Subcutaneous adipose tissue (tissue), 4 donors: ENCODE results near the gene PIK3CA. TPM values are rescaled to one million over a fixed set of nuclear protein-coding genes. Genes with fewer than 3 reads are reported as not detected.

Experiments
- total RNA-seq, 4 donors: library from RNA; depleted of rRNA; stranded (reverse); fragments of >200 nt; gene quantifications; one replicate each; pipeline ENCODE4 v1.1.0, GENCODE V29; 2016
- TF ChIP-seq, protein P1 (sequence below): fragments of 450-650 bp; IDR thresholded peaks from one replicate; pipeline ENCODE4 v1.5.1; 2016; ENCODE audit warnings: low read depth, mild to moderate bottlenecking, control low read depth, antibody characterized with exemption, moderate library complexity

Gene PIK3CA
- total RNA-seq, 4 donors from 2014 or later: 45.2 to 81.7 (median 61.3) TPM

DNA sequence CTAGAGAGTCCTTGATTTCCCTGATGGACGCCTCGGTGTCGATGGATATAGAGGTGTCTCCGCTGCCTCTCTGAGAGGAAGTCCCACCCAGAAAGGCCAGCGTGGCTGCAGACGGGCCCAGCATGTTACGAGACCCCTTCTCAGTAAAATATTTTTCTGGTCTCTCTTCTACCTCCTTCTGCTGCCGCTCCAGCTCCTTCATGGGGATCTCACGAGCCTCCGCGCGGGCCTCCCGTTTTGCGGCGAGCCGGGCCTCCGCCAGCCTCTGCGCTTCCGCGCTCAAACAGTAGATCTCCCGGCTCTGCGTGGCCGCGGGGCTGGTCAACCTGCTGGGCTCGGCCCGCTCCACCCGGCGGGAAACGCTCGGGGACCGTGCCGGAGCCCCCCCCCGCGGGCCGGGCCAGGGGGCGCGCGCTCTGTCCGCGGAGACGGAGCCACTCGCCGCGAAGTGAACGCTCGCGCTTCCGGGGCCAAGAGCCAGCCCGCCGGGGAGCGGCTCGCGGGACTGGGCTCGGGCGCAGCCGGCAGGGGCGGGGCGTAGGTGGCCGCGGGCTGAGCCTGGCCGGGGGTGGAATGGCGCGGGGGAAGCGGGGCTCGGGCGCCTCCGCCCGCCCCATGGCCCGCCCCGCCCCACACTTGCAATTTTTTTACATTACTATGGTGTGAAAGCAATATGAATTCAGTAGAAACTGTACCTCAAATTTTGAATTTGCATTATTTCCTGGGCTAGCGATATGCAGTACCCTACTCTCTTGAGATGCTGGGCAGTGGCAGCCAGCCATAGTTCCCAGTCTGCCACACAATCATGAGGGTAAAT, 113.0 kb downstream of the PIK3CA start:
- TF ChIP-seq, protein P1, sequence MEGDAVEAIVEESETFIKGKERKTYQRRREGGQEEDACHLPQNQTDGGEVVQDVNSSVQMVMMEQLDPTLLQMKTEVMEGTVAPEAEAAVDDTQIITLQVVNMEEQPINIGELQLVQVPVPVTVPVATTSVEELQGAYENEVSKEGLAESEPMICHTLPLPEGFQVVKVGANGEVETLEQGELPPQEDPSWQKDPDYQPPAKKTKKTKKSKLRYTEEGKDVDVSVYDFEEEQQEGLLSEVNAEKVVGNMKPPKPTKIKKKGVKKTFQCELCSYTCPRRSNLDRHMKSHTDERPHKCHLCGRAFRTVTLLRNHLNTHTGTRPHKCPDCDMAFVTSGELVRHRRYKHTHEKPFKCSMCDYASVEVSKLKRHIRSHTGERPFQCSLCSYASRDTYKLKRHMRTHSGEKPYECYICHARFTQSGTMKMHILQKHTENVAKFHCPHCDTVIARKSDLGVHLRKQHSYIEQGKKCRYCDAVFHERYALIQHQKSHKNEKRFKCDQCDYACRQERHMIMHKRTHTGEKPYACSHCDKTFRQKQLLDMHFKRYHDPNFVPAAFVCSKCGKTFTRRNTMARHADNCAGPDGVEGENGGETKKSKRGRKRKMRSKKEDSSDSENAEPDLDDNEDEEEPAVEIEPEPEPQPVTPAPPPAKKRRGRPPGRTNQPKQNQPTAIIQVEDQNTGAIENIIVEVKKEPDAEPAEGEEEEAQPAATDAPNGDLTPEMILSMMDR: no peak

DNA sequence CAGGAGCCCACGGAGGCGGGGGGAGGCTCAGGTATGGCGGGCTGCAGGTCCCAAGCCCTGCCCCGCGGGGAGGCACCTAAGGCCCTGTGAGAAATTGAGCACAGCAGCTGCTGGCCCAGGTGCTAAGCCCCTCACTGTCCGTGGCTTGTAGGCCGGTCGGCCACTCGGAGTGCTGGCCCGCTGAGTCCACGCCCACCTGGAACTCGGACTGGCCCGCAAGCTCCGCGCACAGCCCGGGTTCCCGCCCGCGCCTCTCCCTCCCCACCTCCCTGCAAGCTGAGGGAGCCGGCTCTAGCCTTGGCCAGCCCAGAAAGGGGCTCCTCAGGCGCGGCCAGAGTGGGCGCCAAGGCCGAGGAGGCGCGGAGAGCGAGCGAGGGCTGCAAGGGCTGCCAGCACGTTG, 115.0 kb downstream of the PIK3CA start:
- TF ChIP-seq, protein P1: no peak

DNA sequence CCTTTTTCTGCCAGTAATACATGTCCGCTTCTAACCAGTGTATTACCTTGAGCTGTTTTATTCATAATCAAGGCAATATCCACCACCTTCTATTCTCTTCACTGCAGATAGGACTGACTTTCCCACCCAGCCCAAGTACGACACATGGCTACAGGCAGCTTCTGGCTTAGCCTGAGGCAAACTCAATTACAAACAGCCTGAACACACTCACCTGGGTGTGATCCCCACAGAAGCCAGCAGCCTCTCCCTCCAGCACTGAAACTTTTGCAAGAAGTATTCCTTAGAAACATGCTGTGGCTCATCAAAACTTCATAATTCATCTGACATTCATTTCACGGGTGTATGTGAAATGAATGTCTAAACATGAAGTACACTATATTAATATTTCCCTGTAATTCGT, 116.3 kb downstream of the PIK3CA start:
- TF ChIP-seq, protein P1: no peak

DNA sequence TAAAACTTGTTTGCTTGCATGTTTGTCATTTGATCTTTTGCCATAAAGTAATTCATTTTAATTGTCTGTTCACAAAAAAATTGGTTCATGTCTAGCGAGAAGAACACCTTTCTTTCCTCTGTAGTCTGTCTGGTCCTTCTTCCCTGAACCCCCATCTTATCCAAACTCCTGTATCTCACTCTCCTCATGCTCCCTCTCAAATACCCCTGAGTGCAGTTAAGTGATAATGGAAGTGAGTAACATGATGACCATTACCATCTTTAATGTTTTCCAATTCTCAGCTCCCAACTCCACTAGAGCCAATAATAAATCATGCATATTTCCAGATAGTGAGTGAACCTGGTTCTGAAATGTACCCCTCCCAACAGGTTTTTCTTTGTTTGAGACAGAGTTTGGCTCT, 116.9 kb downstream of the PIK3CA start:
- TF ChIP-seq, protein P1: no peak

DNA sequence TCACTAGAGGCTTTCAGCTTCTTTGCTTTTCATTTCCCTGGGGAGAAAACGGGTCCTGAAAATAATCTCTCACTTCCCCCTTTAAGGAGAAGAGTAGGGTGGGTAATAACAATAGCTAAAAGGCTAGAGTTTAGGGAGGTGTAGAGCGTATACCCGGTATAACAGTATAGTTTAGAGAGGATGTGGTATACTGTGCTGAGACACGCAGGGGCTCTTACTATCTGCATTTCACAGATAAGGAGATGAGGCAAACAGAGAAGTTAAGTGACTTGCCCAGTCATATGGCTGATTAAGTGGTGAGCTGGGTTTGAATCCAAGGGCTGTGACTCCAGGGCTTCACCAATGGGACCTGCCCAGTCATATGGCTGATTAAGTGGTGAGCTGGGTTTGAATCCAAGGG, 117.7 kb downstream of the PIK3CA start:
- TF ChIP-seq, protein P1: no peak

DNA sequence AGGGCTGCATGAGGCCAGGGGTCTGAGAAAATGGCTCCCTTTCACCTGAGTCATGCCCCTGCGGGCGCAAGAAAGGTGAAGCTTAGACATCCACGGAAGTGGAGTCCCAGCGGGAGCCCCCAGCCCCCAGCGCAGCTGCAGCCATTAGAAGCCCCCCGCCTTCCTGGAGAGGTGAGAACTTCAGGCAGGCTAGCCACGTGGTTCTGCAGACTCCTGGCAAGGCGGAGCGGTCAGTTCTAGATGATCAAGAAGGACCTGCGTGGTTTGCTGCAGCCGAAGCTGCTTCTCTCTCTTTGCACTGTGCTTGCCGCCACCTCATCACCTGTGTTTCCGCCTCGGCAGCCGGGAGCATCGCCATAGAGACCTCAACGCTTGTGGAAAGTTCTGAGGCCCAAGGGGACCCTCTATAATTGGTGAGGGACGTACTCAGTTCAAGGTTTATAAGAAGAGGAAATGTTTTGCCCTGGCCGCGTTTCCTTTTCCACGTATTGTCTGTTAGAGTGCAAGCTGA, 118.6 kb downstream of the PIK3CA start:
- TF ChIP-seq, protein P1: no peak

DNA sequence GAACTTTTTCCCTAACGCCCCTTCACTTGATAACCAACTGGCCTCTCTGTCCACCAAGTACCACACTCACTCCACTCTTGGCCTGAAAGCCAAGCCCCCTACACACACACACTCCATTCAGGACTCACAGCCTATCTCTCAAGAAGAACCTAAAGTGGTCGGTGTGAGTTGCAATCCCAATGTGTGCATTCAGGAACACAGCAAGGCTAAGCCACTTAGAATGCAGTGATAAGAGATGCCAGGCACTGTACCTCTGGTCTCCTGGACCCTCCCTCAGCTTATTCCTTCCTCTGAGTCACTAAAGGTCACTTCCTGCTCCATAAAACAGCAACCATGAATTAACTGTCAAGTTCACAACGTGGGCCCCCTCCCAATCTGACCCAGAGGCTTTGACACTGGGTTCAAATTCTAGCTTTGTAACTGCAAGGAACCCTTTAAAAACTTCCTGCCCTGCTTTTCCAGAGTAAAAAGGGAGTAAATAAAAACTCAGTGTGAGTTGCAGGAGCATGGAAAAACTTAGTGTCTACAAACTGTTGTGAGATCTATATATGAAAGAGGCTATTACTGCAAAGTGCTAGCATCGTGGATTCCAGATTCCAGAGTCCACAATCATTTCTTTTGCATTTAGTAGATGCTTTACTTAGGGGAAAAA, 120.4 kb downstream of the PIK3CA start:
- TF ChIP-seq, protein P1: no peak
